HEK293T (cell line): ENCODE data around the gene SLC17A3.

ENCODE experiments used
- CTCF ChIA-PET: fragments of 350-600 bp; formaldehyde crosslinking; extraction: SDS; loops from one replicate; lab custom pipeline; 2021; ENCODE audit warnings: antibody characterized with exemption, inconsistent platforms; lab: Yijun Ruan, JAX
- POLR2A ChIA-PET: fragments of 350-600 bp; formaldehyde crosslinking; extraction: SDS; loops from one replicate; lab custom pipeline; 2020; ENCODE audit warnings: antibody characterized with exemption, inconsistent platforms; lab: Yijun Ruan, JAX
- DNase-seq: peaks from one replicate; pipeline ENCODE4 v3.0.0; 2012; ENCODE audit warnings: mixed read lengths; ENCODE audit errors: extremely low spot score
- ARNT ChIP-seq: fragments of 450-650 bp; IDR thresholded peaks from 2 replicates; pipeline ENCODE4 v1.6.1; 2017; ENCODE audit warnings: mild to moderate bottlenecking
- BHLHE40 ChIP-seq: fragments of 450-650 bp; IDR thresholded peaks from 2 replicates; pipeline ENCODE4 v1.6.1; 2016; ENCODE audit warnings: mild to moderate bottlenecking, moderate library complexity, borderline replicate concordance
- CTBP1 ChIP-seq: fragments of 450-650 bp; IDR thresholded peaks from 2 replicates; pipeline ENCODE4 v1.6.1; 2016; ENCODE audit warnings: borderline replicate concordance
- ELF4 ChIP-seq: fragments of 450-650 bp; IDR thresholded peaks from 2 replicates; pipeline ENCODE4 v1.6.1; 2017; ENCODE audit warnings: antibody characterized with exemption
- FOXA1 ChIP-seq: fragments of 450-650 bp; IDR thresholded peaks from 2 replicates; pipeline ENCODE4 v1.6.1; 2016; ENCODE audit warnings: mild to moderate bottlenecking
- FOXK2 ChIP-seq: fragments of 450-650 bp; IDR thresholded peaks from 2 replicates; pipeline ENCODE4 v1.6.1; 2016; ENCODE audit warnings: mild to moderate bottlenecking
- FOXM1 ChIP-seq: fragments of 450-650 bp; IDR thresholded peaks from 2 replicates; pipeline ENCODE4 v1.6.1; 2017; ENCODE audit warnings: mild to moderate bottlenecking, borderline replicate concordance
- HDGF ChIP-seq: fragments of 450-650 bp; IDR thresholded peaks from 2 replicates; pipeline ENCODE4 v1.6.1; 2017; ENCODE audit warnings: antibody characterized with exemption, borderline replicate concordance
- L3MBTL2 ChIP-seq: fragments of 450-650 bp; conservative IDR thresholded peaks from 2 replicates; pipeline ENCODE4 v1.6.1; 2016; ENCODE audit warnings: mild to moderate bottlenecking
- LEF1 ChIP-seq: fragments of 450-650 bp; IDR thresholded peaks from 2 replicates; pipeline ENCODE4 v1.6.1; 2017; ENCODE audit warnings: mild to moderate bottlenecking, borderline replicate concordance
- NFRKB ChIP-seq: fragments of 450-650 bp; IDR thresholded peaks from 2 replicates; pipeline ENCODE4 v1.6.1; 2016; ENCODE audit warnings: mild to moderate bottlenecking, moderate library complexity
- PKNOX1 ChIP-seq: fragments of 450-650 bp; IDR thresholded peaks from 2 replicates; pipeline ENCODE4 v1.6.1; 2016
- SP1 ChIP-seq: fragments of 450-650 bp; IDR thresholded peaks from 2 replicates; pipeline ENCODE4 v1.6.1; 2017
- SUZ12 ChIP-seq: fragments of 450-650 bp; IDR thresholded peaks from 2 replicates; pipeline ENCODE4 v1.6.1; 2016; ENCODE audit warnings: mild to moderate bottlenecking
- TARDBP ChIP-seq: fragments of 450-650 bp; IDR thresholded peaks from 2 replicates; pipeline ENCODE4 v1.6.1; 2016
- ZNF384 ChIP-seq: fragments of 450-650 bp; IDR thresholded peaks from 2 replicates; pipeline ENCODE4 v1.6.1; 2016

Gene SLC17A3

DNA sequence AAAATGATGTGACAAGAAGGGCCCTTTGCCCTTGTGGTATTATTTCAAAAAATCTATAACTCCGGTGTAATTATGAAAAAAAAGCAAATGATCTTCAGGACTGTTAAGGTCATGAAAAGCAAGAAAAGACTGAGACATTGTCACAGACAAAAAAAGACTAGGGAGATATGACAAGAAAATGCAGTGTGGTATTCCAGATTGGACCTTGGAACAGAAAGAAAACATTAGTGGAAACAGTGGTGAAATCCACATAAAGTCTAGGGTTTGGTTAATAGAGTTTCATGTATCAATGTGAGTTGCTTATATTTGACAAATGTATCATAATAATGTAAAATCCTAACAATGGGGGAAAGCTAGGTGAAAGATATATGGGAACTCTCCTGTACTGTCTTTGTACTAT, 26.8 kb upstream of the SLC17A3 start:
- CTCF ChIA-PET, result interaction anchor here (1.5 kb wide), 1 partner anchor 10 kb away, joined by 3 read pairs; no protein-coding TSS in a partner anchor
- no peak for TF ChIP-seq FOXK2
- no peak for TF ChIP-seq PKNOX1
- no peak for TF ChIP-seq SUZ12
- TF ChIP-seq SP1, result no peak
- TF ChIP-seq LEF1, result no peak
- no peak for TF ChIP-seq L3MBTL2
- TF ChIP-seq TARDBP, result no peak
- TF ChIP-seq FOXA1, result no peak
- no peak for TF ChIP-seq CTBP1
- no peak for TF ChIP-seq FOXM1
- TF ChIP-seq BHLHE40, result no peak
- TF ChIP-seq NFRKB, result no peak
- TF ChIP-seq ZNF384, result no peak
- TF ChIP-seq ELF4, result no peak
- TF ChIP-seq HDGF, result no peak
- no peak for TF ChIP-seq ARNT
- POLR2A ChIA-PET, result no interaction called here
- DNase-seq, result no peak

DNA sequence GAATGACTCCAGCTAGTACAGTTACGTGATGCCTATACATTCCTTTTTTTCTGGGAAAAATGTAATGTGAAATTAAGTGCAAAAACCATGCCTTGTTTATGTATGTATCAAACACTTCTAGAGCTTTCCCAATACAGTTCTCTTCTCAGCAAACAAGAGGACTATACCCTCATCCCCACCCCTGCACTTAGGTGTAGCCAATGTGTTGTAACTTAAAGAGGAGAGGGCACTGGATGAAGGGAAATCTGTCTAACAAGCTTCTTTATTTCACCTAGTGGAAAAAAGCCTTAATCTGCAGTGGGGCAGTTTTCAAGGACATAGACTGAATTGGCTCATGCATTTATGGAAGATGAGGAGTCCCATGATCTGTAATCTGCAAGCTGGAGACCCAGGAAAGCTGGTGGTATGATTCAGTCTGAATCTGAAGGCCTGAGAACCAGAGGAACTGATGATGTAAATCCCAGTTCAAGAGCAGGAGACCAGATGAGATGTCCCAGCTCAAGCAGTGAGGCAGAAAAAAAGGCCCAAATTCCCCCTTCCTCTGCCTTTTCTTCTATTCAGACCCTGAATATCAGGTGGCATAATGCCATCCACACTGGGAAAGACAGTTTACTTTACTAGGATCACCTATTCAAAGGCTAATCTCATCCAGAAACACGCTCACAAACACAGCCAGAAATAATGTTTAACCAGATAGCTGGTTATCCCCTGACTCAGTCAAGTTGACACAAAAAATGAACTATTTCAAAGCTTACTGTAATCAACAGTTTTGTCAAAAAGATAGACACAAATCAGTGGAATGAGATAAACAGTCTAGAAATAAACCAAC, 25.8 kb upstream of the SLC17A3 start:
- CTCF ChIA-PET, result interaction anchor here (0.8 to 1.5 kb wide), 4 partner anchors 9 to 101 kb away, joined by 3 read pairs; no protein-coding TSS in a partner anchor
- POLR2A ChIA-PET, result no interaction called here
- DNase-seq, result no peak
- TF ChIP-seq LEF1 (no peak), FOXK2 (no peak), ZNF384 (no peak), PKNOX1 (no peak), CTBP1 (no peak), FOXM1 (no peak), NFRKB (no peak), BHLHE40 (no peak), FOXA1 (no peak), TARDBP (no peak), ELF4 (no peak), SP1 (no peak), ARNT (no peak)

DNA sequence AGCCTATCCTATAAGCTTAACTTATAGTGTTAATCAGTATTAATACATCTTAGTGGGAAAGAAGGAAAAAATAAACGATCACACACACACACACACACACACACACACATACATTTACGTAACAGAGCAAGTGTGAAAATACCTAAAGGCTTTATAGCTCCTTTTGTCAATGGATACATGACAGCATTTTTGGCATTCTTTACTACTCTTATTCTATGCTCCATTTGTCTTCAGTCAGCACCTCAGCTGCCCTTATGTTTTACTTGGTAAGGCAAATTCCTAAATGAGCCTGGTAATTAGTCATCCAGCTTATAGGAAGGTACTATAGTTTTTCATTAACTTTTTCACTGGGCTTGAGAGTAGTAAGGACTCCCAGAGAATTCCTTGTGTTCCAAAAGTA, 25.1 kb upstream of the SLC17A3 start:
- ChIA-PET POLR2A (no interaction called here), CTCF (interaction anchor here (0.6 to 1.5 kb wide), 4 partner anchors 9 to 511 kb away, joined by 3 to 5 read pairs (median 4); no protein-coding TSS in a partner anchor)
- TF ChIP-seq L3MBTL2 (no peak), ZNF384 (no peak), ARNT (no peak), TARDBP (no peak), SUZ12 (no peak)
- no peak for DNase-seq

- ChIA-PET CTCF (interaction anchor here (0.5 to 0.7 kb wide), 3 partner anchors 294 to 511 kb away, joined by 3 to 5 read pairs (median 4); no protein-coding TSS in a partner anchor), POLR2A (no interaction called here)
- TF ChIP-seq LEF1, result no peak
- no peak for TF ChIP-seq ARNT
- TF ChIP-seq SP1, result no peak
- no peak for TF ChIP-seq BHLHE40
- no peak for TF ChIP-seq FOXA1
- no peak for TF ChIP-seq HDGF
- no peak for TF ChIP-seq L3MBTL2
- TF ChIP-seq PKNOX1, result no peak
- no peak for TF ChIP-seq ELF4
- TF ChIP-seq TARDBP, result no peak
- no peak for TF ChIP-seq FOXM1
- no peak for TF ChIP-seq SUZ12
- no peak for DNase-seq
These were observed 24.4 kb upstream of the SLC17A3 start for GRCh38 chr6:25898289-25898977.

GRCh38 chr6:25896252-25896651, 22.2 kb upstream of the SLC17A3 start:
- POLR2A ChIA-PET, result no interaction called here
- CTCF ChIA-PET, result interaction anchor here (0.8 kb wide), 1 partner anchor 13 kb away, joined by 3 read pairs; no protein-coding TSS in a partner anchor
- no peak for TF ChIP-seq CTBP1
- TF ChIP-seq SP1, result no peak
- no peak for TF ChIP-seq BHLHE40
- no peak for TF ChIP-seq SUZ12
- TF ChIP-seq NFRKB, result no peak
- no peak for TF ChIP-seq LEF1
- no peak for TF ChIP-seq L3MBTL2
- TF ChIP-seq FOXA1, result no peak
- no peak for TF ChIP-seq FOXK2
- no peak for TF ChIP-seq ARNT
- no peak for TF ChIP-seq ELF4
- TF ChIP-seq HDGF, result no peak
- no peak for TF ChIP-seq PKNOX1
- no peak for TF ChIP-seq FOXM1
- no peak for TF ChIP-seq TARDBP
- no peak for TF ChIP-seq ZNF384

More at GRCh38 chr6:25896252-25896651, 22.2 kb upstream of the SLC17A3 start:
- DNase-seq, result no peak
